Thoracic aorta (tissue), 2 donors: ENCODE results near the gene ZNF638. TPM values are rescaled to one million over a fixed set of nuclear protein-coding genes. Genes with fewer than 3 reads are reported as not detected.

ENCODE experiments used
- ATAC-seq: fragments of 150-250 bp; one replicate; pipeline ENCODE4 v1.8.0; 2017; ENCODE audit warnings: low read depth; ENCODE audit not compliant: insufficient number of reproducible peaks, low FRiP score
- DNase-seq: peaks from one replicate; pipeline ENCODE4 v3.0.0-alpha.2; 2020; ENCODE audit warnings: low spot score
- H3K27ac ChIP-seq, 2 donors: fragments of 200-600 bp; sonication (generic); 1 replicate in 1 of 2; 2 replicates in 1 of 2; pipeline ENCODE4 v1.5.1; 2016; ENCODE audit warnings: mild to moderate bottlenecking in 2 of 2, moderate library complexity in 2 of 2
- H3K27me3 ChIP-seq: fragments of 200-600 bp; sonication (generic); replicated peaks from 2 replicates; pipeline ENCODE4 v1.6.0; 2016; ENCODE audit warnings: mild to moderate bottlenecking; ENCODE audit not compliant: insufficient read depth
- H3K36me3 ChIP-seq: fragments of 200-600 bp; sonication (generic); one replicate; pipeline ENCODE4 v1.5.1; 2016
- H3K4me1 ChIP-seq, 2 donors: fragments of 200-600 bp; sonication (generic); 1 replicate in 1 of 2; 2 replicates in 1 of 2; pipeline versions ENCODE4 v1.5.1 to v1.6.0; 2016; ENCODE audit warnings: low read depth in 2 of 2, mild to moderate bottlenecking in 1 of 2; ENCODE audit not compliant: control insufficient read depth in 1 of 2
- H3K4me3 ChIP-seq: fragments of 200-600 bp; sonication (generic); 2 replicates; pipeline ENCODE4 v1.5.1; 2016; ENCODE audit warnings: mild to moderate bottlenecking
- H3K9me3 ChIP-seq: fragments of 200-600 bp; sonication (generic); 2 replicates; pipeline ENCODE4 v1.5.1; 2016
- total RNA-seq, 2 donors: library from RNA; depleted of rRNA; stranded (reverse); fragments of >200 nt; gene quantifications; one replicate each; pipeline versions ENCODE4 v1.1.0 to v1.2.3, GENCODE V29; 2016
- TF ChIP-seq, protein P1 (sequence below): fragments of 200-600 bp; sonication (generic); IDR thresholded peaks from one replicate; pipeline ENCODE4 v1.5.1; 2019; ENCODE audit warnings: antibody characterized with exemption

Gene ZNF638
- total RNA-seq, 2 donors from 2014 or later: 162 to 230 TPM

DNA sequence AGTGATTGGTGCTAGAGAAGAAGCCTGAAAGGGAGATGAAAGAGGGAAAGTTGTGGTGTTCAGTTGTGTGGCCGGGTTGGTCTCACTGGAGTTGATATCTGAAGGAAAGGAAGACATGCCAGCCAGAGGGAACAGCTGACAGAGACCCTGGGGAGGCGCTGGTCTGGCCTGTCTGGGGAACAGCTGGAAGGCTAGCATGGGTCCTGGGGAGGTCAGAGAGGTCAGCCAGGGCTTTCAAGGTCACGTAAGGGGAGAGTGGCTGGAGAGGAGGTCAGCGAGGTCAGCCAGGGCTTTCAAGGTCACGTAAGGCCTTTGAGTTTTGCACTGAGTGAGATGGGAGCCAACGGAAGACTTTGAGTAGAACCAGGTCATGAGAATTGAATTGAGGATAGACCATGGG is 132.8 kb downstream of the ZNF638 start:
- TF ChIP-seq, protein P1, sequence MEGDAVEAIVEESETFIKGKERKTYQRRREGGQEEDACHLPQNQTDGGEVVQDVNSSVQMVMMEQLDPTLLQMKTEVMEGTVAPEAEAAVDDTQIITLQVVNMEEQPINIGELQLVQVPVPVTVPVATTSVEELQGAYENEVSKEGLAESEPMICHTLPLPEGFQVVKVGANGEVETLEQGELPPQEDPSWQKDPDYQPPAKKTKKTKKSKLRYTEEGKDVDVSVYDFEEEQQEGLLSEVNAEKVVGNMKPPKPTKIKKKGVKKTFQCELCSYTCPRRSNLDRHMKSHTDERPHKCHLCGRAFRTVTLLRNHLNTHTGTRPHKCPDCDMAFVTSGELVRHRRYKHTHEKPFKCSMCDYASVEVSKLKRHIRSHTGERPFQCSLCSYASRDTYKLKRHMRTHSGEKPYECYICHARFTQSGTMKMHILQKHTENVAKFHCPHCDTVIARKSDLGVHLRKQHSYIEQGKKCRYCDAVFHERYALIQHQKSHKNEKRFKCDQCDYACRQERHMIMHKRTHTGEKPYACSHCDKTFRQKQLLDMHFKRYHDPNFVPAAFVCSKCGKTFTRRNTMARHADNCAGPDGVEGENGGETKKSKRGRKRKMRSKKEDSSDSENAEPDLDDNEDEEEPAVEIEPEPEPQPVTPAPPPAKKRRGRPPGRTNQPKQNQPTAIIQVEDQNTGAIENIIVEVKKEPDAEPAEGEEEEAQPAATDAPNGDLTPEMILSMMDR: no peak
- no peaks in the 10 kb centered on the region for H3K9me3 ChIP-seq
- no peak overlapping the region for H3K27ac ChIP-seq
- DNase-seq (no peak), ATAC-seq (no peak)
- H3K4me1 ChIP-seq: peaks cover 4 to 5% of the 10 kb centered on the region in 2 donors
- no peak overlapping the region for H3K4me3 ChIP-seq
- no peaks in the 10 kb centered on the region for H3K27me3 ChIP-seq
- no peaks in the 10 kb centered on the region for H3K36me3 ChIP-seq

DNA sequence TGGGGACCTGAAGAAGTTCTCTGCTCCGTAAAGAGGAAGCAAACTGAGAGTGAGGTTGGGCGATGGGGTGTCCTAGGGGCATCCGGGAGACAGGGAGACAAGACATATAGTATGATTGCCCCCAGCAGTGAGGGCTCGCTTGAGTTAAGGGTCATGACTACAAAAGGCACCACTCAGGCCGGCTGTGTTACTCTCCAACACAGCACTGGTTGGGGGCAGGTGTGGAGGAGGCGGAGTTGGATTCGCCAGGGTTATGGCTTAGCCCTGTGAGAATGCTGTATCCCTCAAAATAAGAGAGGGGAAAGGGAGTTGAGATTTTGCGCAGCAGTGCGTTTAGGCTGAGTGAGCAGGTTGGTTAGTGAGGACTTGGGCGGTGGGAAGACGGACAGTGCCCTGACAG is 133.8 kb downstream of the ZNF638 start:
- no peak overlapping the region for H3K4me3 ChIP-seq
- no peaks in the 10 kb centered on the region for H3K27me3 ChIP-seq
- no peak for DNase-seq
- TF ChIP-seq, protein P1: no peak
- no peaks in the 10 kb centered on the region for H3K9me3 ChIP-seq
- no peak overlapping the region for H3K27ac ChIP-seq
- H3K36me3 ChIP-seq: no peaks in the 10 kb centered on the region
- peaks cover 4 to 5% of the 10 kb centered on the region in 2 donors for H3K4me1 ChIP-seq
- no peak for ATAC-seq

DNA sequence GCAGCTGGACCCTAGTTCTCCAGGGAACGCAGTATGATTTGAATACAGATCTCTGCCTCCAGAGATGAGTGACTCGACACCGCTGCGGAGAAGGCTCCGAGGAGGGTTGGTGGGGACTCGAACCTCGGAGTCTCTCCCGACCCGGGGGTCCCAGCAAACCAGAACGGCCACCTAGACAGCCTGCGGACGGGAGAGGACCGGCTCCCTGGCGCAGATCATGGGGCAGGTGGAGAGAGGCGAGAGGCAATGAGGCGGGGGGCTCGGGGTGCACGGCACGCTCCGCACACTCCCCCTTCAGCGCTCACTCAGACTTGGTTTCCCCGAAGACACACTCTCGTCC is 134.3 kb downstream of the ZNF638 start:
- Histone ChIP-seq H3K27ac (no peak overlapping the region), H3K9me3 (no peaks in the 10 kb centered on the region), H3K4me1 (peaks cover 4 to 5% of the 10 kb centered on the region in 2 donors), H3K27me3 (no peaks in the 10 kb centered on the region), H3K36me3 (no peaks in the 10 kb centered on the region), H3K4me3 (peak overlapping the region; percentile 86)
- TF ChIP-seq, protein P1: no peak
- no peak for ATAC-seq
- no peak for DNase-seq

DNA sequence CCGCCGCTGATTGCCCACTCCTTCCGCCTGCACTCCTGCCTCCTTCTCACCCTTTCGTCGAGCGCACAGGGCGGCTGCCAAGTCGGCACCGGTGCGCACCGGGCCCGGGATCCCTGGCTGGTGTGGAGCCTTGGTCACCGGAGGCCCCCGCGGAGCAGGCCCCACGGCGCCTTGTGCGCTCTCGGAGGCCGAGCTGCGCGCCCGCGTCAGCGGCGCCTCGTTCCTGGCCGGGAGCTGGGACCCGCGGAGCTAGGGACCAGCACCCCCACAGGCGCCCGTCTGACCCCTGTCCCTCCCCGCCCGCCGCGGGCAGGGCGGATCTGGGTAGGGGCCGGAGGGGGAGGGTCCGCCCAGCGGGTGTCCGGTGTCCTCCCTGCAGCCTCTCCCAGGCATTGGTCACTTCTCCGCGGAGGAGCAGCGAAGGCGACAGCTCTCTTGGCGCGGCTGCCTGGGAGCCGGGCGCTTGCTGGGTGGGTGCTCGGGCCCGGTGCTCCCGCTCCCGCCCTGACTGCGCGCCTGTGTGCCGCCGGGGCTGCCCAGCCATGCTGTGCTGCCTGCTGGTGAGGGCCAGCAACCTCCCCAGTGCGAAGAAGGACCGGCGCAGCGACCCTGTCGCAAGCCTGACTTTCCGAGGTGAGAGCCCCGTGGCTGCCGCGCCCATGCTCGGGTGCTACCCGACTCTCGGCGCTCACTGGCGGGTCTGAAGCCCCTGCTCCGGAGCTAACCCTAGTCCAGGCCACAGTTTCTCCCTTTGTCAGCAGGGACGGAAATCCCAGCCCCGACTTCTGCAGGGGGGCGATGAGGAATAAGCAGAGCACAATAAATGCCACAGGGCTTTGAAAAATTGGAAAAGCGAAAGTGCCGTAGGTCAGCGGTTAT is 135.0 kb downstream of the ZNF638 start:
- TF ChIP-seq, protein P1: no peak
- H3K36me3 ChIP-seq: no peaks in the 10 kb centered on the region
- H3K9me3 ChIP-seq: no peaks in the 10 kb centered on the region
- H3K27ac ChIP-seq: peak overlapping the region in 1 of 2 donors; percentile 25
- peaks cover 4 to 5% of the 10 kb centered on the region in 2 donors for H3K4me1 ChIP-seq
- no peaks in the 10 kb centered on the region for H3K27me3 ChIP-seq
- ATAC-seq (peak; percentile 41), DNase-seq (no peak)
- H3K4me3 ChIP-seq: peak overlapping the region; percentile 86

DNA sequence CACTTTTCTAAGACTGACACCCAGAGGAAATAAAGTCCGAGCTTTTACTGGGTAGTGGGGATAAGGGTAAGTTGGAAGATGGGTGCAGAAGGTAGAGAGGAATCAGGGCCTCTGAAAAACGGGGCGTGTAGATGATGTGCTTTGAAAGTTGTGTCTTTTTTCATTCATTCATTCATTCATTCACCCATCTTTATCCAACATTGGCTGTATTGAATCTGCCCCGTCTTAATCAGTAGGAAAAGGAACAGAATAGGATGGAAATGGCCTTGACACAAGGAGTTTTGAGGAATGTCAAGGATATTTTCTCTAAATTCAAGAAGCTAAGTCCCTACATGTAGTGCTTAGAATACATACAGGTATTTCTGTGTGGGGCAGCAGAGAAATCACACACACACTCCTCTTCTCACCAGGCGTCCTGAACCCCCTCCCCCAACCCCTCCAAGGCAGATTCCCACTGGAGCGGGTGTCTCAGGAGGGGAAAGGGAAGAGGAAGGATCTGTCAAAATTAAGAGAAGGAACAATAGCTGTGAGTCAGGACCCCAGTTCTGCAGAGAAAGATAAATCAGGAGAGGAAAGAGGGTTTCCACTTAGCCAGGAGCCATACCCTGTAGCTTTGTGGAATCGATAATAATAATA is 135.7 kb downstream of the ZNF638 start:
- Histone ChIP-seq H3K9me3 (no peaks in the 10 kb centered on the region), H3K36me3 (no peaks in the 10 kb centered on the region), H3K4me1 (peaks cover 4 to 5% of the 10 kb centered on the region in 2 donors), H3K4me3 (peak overlapping the region; percentile 86), H3K27me3 (no peaks in the 10 kb centered on the region), H3K27ac (no peak overlapping the region)
- DNase-seq: no peak
- ATAC-seq: no peak
- TF ChIP-seq, protein P1: no peak
